Neutrophil (primary cell): ENCODE data around the gene ENOX1.
"Not testable (repeated sequence)": the region's sequence is repeated elsewhere in the genome, so short reads cannot be mapped to it uniquely, and the experiment has no call there.

Source experiments
- H3K27ac ChIP-seq: fragments of 200-600 bp; sonication (generic); 2 replicates; pipeline ENCODE4 v1.5.1; 2016; ENCODE audit warnings: mild to moderate bottlenecking, moderate library complexity
- H3K27me3 ChIP-seq: fragments of 200-600 bp; sonication (generic); 2 replicates; pipeline ENCODE4 v1.6.0; 2016; ENCODE audit warnings: mild to moderate bottlenecking
- H3K36me3 ChIP-seq: fragments of 200-600 bp; sonication (generic); 2 replicates; pipeline ENCODE4 v1.5.1; 2017
- H3K4me1 ChIP-seq, 2 experiments: fragments of 200-600 bp in 1 of 2; sonication (generic) in 1 of 2; 1 replicate in 1 of 2; 2 replicates in 1 of 2; pipeline versions ENCODE4 v1.5.1 to v1.6.1; 2013 to 2016; ENCODE audit warnings: low read depth in 1 of 2, low read length in 1 of 2, mild to moderate bottlenecking in 1 of 2, moderate library complexity in 1 of 2; ENCODE audit not compliant: control insufficient read depth in 1 of 2, insufficient read depth in 1 of 2
- H3K4me3 ChIP-seq, 2 experiments: fragments of 200-600 bp in 1 of 2; sonication (generic) in 1 of 2; 1 replicate in 1 of 2; 2 replicates in 1 of 2; pipeline ENCODE4 v1.5.1; 2013 to 2016; ENCODE audit warnings: low read depth in 1 of 2, low read length in 1 of 2, mild to moderate bottlenecking in 1 of 2, moderate library complexity in 1 of 2
- H3K9me3 ChIP-seq: fragments of 200-600 bp; sonication (generic); 2 replicates; pipeline ENCODE4 v1.5.1; 2016
- CTCF ChIP-seq: fragments of 200-600 bp; sonication (generic); IDR thresholded peaks from 2 replicates; pipeline ENCODE4 v1.5.1; 2016; ENCODE audit warnings: antibody characterized with exemption

Gene ENOX1

GRCh38 chr13:43356567-43356966 is 430.2 kb downstream of the ENOX1 start:
- H3K27ac ChIP-seq = no peak overlapping the region
- no peaks in the 10 kb centered on the region for H3K9me3 ChIP-seq
- TF ChIP-seq CTCF = no peak
- no peaks in the 10 kb centered on the region for H3K27me3 ChIP-seq
- no peaks in the 10 kb centered on the region for H3K4me1 ChIP-seq
- no peak overlapping the region for H3K4me3 ChIP-seq
- H3K36me3 ChIP-seq = no peaks in the 10 kb centered on the region

GRCh38 chr13:43355774-43356173 is 431.0 kb downstream of the ENOX1 start:
- no peak overlapping the region for H3K27ac ChIP-seq
- H3K4me1 ChIP-seq = no peaks in the 10 kb centered on the region
- H3K4me3 ChIP-seq = no peak overlapping the region
- TF ChIP-seq CTCF = no peak
- no peaks in the 10 kb centered on the region for H3K9me3 ChIP-seq
- no peaks in the 10 kb centered on the region for H3K36me3 ChIP-seq
- H3K27me3 ChIP-seq = no peaks in the 10 kb centered on the region

GRCh38 chr13:43354153-43354945 is 432.4 kb downstream of the ENOX1 start:
- Histone ChIP-seq H3K27ac (no peak overlapping the region), H3K27me3 (no peaks in the 10 kb centered on the region), H3K36me3 (no peaks in the 10 kb centered on the region), H3K4me1 (no peaks in the 10 kb centered on the region), H3K9me3 (no peaks in the 10 kb centered on the region), H3K4me3 (no peak overlapping the region)
- TF ChIP-seq CTCF = no peak

- Histone ChIP-seq H3K9me3 (no peaks in the 10 kb centered on the region), H3K36me3 (no peaks in the 10 kb centered on the region), H3K4me3 (no peak overlapping the region), H3K27ac (no peak overlapping the region), H3K27me3 (no peaks in the 10 kb centered on the region), H3K4me1 (no peaks in the 10 kb centered on the region)
- no peak for TF ChIP-seq CTCF
These were observed 433.1 kb downstream of the ENOX1 start for GRCh38 chr13:43353631-43354030.

- not testable (repeated sequence) for H3K27ac ChIP-seq, H3K27me3 ChIP-seq, H3K4me3 ChIP-seq, H3K9me3 ChIP-seq, H3K4me1 ChIP-seq, H3K36me3 ChIP-seq
These were observed 435.2 kb downstream of the ENOX1 start for GRCh38 chr13:43351612-43352011.

- Histone ChIP-seq H3K36me3 (no peaks in the 10 kb centered on the region), H3K9me3 (no peaks in the 10 kb centered on the region), H3K4me1 (no peaks in the 10 kb centered on the region), H3K4me3 (no peak overlapping the region), H3K27ac (no peak overlapping the region), H3K27me3 (peaks cover 27% of the 10 kb centered on the region)
- no peak for TF ChIP-seq CTCF
These were observed 438.4 kb downstream of the ENOX1 start for GRCh38 chr13:43348397-43348796.
